ENCODE data around the gene TCF25.
"Not testable (repeated sequence)": the region's sequence is repeated elsewhere in the genome, so short reads cannot be mapped to it uniquely, and the experiment has no call there.

The TCF25 gene

GRCh38 chr16:89921131-89921701 lies 47.8 kb downstream of the TCF25 start:
- no peak for DNase-seq

- peak; percentile 88 for DNase-seq
Measured at GRCh38 chr16:89921702-89922476, 48.5 kb downstream of the TCF25 start.

- DNase-seq = peak; percentile 83
Measured at GRCh38 chr16:89922477-89922883, 49.1 kb downstream of the TCF25 start.

GRCh38 chr16:89922884-89923639 lies 49.7 kb downstream of the TCF25 start, which contains the start of gene TUBB3:
TSS of gene TUBB3 (plus strand) at chr16:89923342. CDS start at chr16:89923402, 60 bp downstream.
- DNase-seq = peak; percentile 80

- no peak for DNase-seq
Measured at GRCh38 chr16:89923640-89924296, 50.4 kb downstream of the TCF25 start.

- DNase-seq = peak; percentile 67
Measured at GRCh38 chr16:89924297-89924924, 51.0 kb downstream of the TCF25 start.

- DNase-seq = peak; percentile 28
Measured at GRCh38 chr16:89924925-89925307, 51.5 kb downstream of the TCF25 start.

GRCh38 chr16:89925596-89926079 lies 52.2 kb downstream of the TCF25 start:
- no peak for DNase-seq

GRCh38 chr16:89931305-89931896 lies 58.0 kb downstream of the TCF25 start:
- no peak for DNase-seq

GRCh38 chr16:89931964-89932363 lies 58.6 kb downstream of the TCF25 start:
- DNase-seq = no peak

- not testable (repeated sequence) for DNase-seq
Measured at GRCh38 chr16:89934019-89934418, 60.6 kb downstream of the TCF25 start.

GRCh38 chr16:89934611-89935553 lies 61.5 kb downstream of the TCF25 start:
- DNase-seq = no peak

- not testable (repeated sequence) for DNase-seq
Measured at GRCh38 chr16:89935620-89936019, 62.2 kb downstream of the TCF25 start.

GRCh38 chr16:89936034-89936433 lies 62.6 kb downstream of the TCF25 start:
- DNase-seq = no peak

- DNase-seq = no peak
Measured at GRCh38 chr16:89936508-89936907, 63.1 kb downstream of the TCF25 start.

- no peak for DNase-seq
Measured at GRCh38 chr16:89936981-89937380, 63.6 kb downstream of the TCF25 start.

GRCh38 chr16:89938175-89938885 lies 64.9 kb downstream of the TCF25 start:
- DNase-seq = no peak

GRCh38 chr16:89944773-89945172 lies 71.4 kb downstream of the TCF25 start:
- no peak for DNase-seq

- DNase-seq = no peak
Measured at GRCh38 chr16:89945654-89946053, 72.3 kb downstream of the TCF25 start.

GRCh38 chr16:89946515-89946914 lies 73.1 kb downstream of the TCF25 start:
- no peak for DNase-seq

Data from left hindlimb (tissue), 1 donor.